Measurements from ENCODE around the gene DPH5. TPM values are rescaled to one million over a fixed set of nuclear protein-coding genes. Genes with fewer than 3 reads are reported as not detected.
A peak's percentile ranks its signal among the peaks of the same experiment; 100 is the strongest.
"Not testable (repeated sequence)": the region's sequence is repeated elsewhere in the genome, so short reads cannot be mapped to it uniquely, and the experiment has no call there.

Gene DPH5
- total RNA-seq, 2 donors from 2014 or later = 18.4 to 42.8 TPM

- ATAC-seq (replicated peaks) = no peak
- Mint-ChIP-seq H3K4me3 (no peak overlapping the region), H3K27ac (no peak overlapping the region), H3K36me3 (ENCODE audit: low read depth) (peaks cover 23% of the 10 kb centered on the region), H3K27me3 (no peaks in the 10 kb centered on the region), H3K9me3 (peaks cover 7% of the 10 kb centered on the region), H3K4me1 (peaks cover 4% of the 10 kb centered on the region)
These were observed 19.2 kb upstream of the DPH5 start for GRCh38 chr1:101044749-101045148.

DNA sequence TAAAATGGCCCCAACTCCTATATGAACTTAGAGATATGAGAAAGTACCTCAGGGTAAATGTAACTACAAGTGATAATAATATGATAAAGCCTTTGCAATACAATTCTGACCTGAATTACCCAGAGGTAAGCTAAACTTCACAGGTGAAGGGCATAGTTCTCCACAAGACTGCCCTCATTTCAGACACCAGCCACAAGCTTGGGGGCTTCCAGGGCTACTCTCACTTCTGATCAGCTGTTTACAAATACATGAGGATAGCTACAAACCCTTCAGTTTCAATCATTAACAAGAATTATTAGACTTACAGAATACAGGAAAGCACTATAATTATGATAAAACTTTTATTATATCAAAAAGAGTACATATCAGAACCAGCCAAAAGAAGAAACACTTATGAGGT lies 18.7 kb upstream of the DPH5 start:
- H3K27ac Mint-ChIP-seq = no peak overlapping the region
- no peak overlapping the region for H3K4me3 Mint-ChIP-seq
- H3K36me3 Mint-ChIP-seq (ENCODE audit: low read depth) = peaks cover 28% of the 10 kb centered on the region
- no peak for ATAC-seq (replicated peaks)
- peaks cover 4% of the 10 kb centered on the region for H3K4me1 Mint-ChIP-seq
- H3K9me3 Mint-ChIP-seq = peaks cover 7% of the 10 kb centered on the region
- H3K27me3 Mint-ChIP-seq = no peaks in the 10 kb centered on the region

- Mint-ChIP-seq H3K4me3 (no peak overlapping the region), H3K27ac (no peak overlapping the region), H3K36me3 (ENCODE audit: low read depth) (peaks cover 33% of the 10 kb centered on the region), H3K27me3 (no peaks in the 10 kb centered on the region), H3K9me3 (peaks cover 7% of the 10 kb centered on the region), H3K4me1 (peaks cover 5% of the 10 kb centered on the region)
- no peak for ATAC-seq (replicated peaks)
These were observed 18.2 kb upstream of the DPH5 start for GRCh38 chr1:101043776-101044175.

- H3K4me1 Mint-ChIP-seq = peaks cover 8% of the 10 kb centered on the region
- H3K4me3 Mint-ChIP-seq = no peak overlapping the region
- no peaks in the 10 kb centered on the region for H3K27me3 Mint-ChIP-seq
- peaks cover 49% of the 10 kb centered on the region for H3K36me3 Mint-ChIP-seq (ENCODE audit: low read depth)
- no peak overlapping the region for H3K27ac Mint-ChIP-seq
- H3K9me3 Mint-ChIP-seq = peaks cover 7% of the 10 kb centered on the region
- no peak for ATAC-seq (replicated peaks)
These were observed 15.7 kb upstream of the DPH5 start for GRCh38 chr1:101041300-101041699.

- H3K36me3 Mint-ChIP-seq (ENCODE audit: low read depth) = peaks cover 43% of the 10 kb centered on the region
- peaks cover 13% of the 10 kb centered on the region for H3K4me1 Mint-ChIP-seq
- no peak overlapping the region for H3K4me3 Mint-ChIP-seq
- H3K27me3 Mint-ChIP-seq = no peaks in the 10 kb centered on the region
- H3K9me3 Mint-ChIP-seq = peaks cover 7% of the 10 kb centered on the region
- H3K27ac Mint-ChIP-seq = no peak overlapping the region
- ATAC-seq (replicated peaks) = no peak
These were observed 15.1 kb upstream of the DPH5 start for GRCh38 chr1:101040666-101041065.

DNA sequence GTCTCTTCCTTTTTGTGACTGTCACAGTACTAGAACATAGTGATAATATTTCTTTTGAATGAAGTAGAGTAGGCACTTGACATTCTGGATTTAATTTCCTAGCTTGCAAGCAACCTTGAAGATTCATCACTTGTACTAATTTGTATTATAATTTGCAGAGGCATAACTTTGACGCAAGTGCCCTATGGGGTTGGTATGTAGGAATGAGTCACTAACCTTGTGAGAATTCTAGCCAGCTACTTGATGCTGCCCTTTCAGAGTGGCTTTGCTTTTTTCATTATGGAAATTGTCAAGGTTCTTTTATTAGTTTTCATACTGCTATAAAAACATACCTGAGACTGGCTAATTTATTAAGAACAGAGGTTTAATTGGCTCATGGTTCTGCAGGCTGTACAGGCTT lies 13.7 kb upstream of the DPH5 start:
- Mint-ChIP-seq H3K4me1 (peaks cover 13% of the 10 kb centered on the region), H3K36me3 (ENCODE audit: low read depth) (peaks cover 43% of the 10 kb centered on the region), H3K9me3 (peaks cover 7% of the 10 kb centered on the region), H3K4me3 (no peak overlapping the region), H3K27me3 (no peaks in the 10 kb centered on the region), H3K27ac (no peak overlapping the region)
- ATAC-seq (replicated peaks) = no peak

GRCh38 chr1:101037316-101037715 lies 11.7 kb upstream of the DPH5 start:
- peaks cover 7% of the 10 kb centered on the region for H3K9me3 Mint-ChIP-seq
- no peaks in the 10 kb centered on the region for H3K27me3 Mint-ChIP-seq
- H3K4me1 Mint-ChIP-seq = peaks cover 16% of the 10 kb centered on the region
- peaks cover 43% of the 10 kb centered on the region for H3K36me3 Mint-ChIP-seq (ENCODE audit: low read depth)
- H3K4me3 Mint-ChIP-seq = no peak overlapping the region
- no peak overlapping the region for H3K27ac Mint-ChIP-seq
- ATAC-seq (replicated peaks) = no peak

- H3K4me3 Mint-ChIP-seq = no peak overlapping the region
- no peak overlapping the region for H3K27ac Mint-ChIP-seq
- H3K27me3 Mint-ChIP-seq = no peaks in the 10 kb centered on the region
- peaks cover 31% of the 10 kb centered on the region for H3K36me3 Mint-ChIP-seq (ENCODE audit: low read depth)
- H3K4me1 Mint-ChIP-seq = peaks cover 20% of the 10 kb centered on the region
- no peak for ATAC-seq (replicated peaks)
- no peaks in the 10 kb centered on the region for H3K9me3 Mint-ChIP-seq
These were observed 7.4 kb upstream of the DPH5 start for GRCh38 chr1:101033017-101033416.

GRCh38 chr1:101032129-101032528 lies 6.5 kb upstream of the DPH5 start:
- not testable (repeated sequence) for H3K27me3 Mint-ChIP-seq; H3K4me3 Mint-ChIP-seq; H3K9me3 Mint-ChIP-seq; ATAC-seq (replicated peaks); H3K27ac Mint-ChIP-seq
- peaks cover 31% of the 10 kb centered on the region for H3K36me3 Mint-ChIP-seq (ENCODE audit: low read depth)
- H3K4me1 Mint-ChIP-seq = peaks cover 29% of the 10 kb centered on the region

DNA sequence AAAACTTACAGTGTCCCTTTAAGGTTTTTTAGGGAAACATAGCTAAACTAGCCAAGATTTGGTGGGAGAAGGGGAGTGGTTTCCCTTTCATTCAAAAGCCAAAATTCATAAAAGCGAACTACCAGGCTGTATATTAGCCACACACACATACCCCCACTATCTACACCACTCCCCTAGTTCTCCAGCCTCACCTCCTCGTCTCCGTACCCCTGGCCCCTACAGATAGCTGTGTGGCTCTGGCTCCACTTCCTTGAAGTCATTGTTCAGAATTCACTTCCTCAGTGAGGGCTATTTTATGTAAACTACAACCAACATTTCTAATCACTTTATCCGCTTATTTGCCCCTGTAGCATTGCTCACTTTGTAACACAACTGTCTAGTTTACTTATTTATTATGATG lies 5.3 kb upstream of the DPH5 start:
- peaks cover 31% of the 10 kb centered on the region for H3K4me1 Mint-ChIP-seq
- H3K36me3 Mint-ChIP-seq (ENCODE audit: low read depth) = peaks cover 41% of the 10 kb centered on the region

GRCh38 chr1:101029184-101029583 lies 3.6 kb upstream of the DPH5 start:
- no peak for ATAC-seq (replicated peaks)
- H3K27me3 Mint-ChIP-seq = no peaks in the 10 kb centered on the region
- H3K4me3 Mint-ChIP-seq = peak overlapping the region; percentile 92
- H3K4me1 Mint-ChIP-seq = peaks cover 30% of the 10 kb centered on the region
- H3K27ac Mint-ChIP-seq = no peak overlapping the region
- peaks cover 41% of the 10 kb centered on the region for H3K36me3 Mint-ChIP-seq (ENCODE audit: low read depth)
- H3K9me3 Mint-ChIP-seq = no peaks in the 10 kb centered on the region

More for the DNA sequence above, 5.3 kb upstream of the DPH5 start:
- Mint-ChIP-seq H3K4me3 (peak overlapping the region; percentile 34), H3K27ac (peak overlapping the region; percentile 56), H3K9me3 (no peaks in the 10 kb centered on the region), H3K27me3 (no peaks in the 10 kb centered on the region)
- ATAC-seq (replicated peaks) = no peak

- Mint-ChIP-seq H3K27me3 (no peaks in the 10 kb centered on the region), H3K36me3 (ENCODE audit: low read depth) (peaks cover 48% of the 10 kb centered on the region), H3K9me3 (no peaks in the 10 kb centered on the region), H3K4me1 (peaks cover 36% of the 10 kb centered on the region), H3K4me3 (peak overlapping the region; percentile 92), H3K27ac (no peak overlapping the region)
- no peak for ATAC-seq (replicated peaks)
These were observed 2.9 kb upstream of the DPH5 start for GRCh38 chr1:101028466-101028865.

DNA sequence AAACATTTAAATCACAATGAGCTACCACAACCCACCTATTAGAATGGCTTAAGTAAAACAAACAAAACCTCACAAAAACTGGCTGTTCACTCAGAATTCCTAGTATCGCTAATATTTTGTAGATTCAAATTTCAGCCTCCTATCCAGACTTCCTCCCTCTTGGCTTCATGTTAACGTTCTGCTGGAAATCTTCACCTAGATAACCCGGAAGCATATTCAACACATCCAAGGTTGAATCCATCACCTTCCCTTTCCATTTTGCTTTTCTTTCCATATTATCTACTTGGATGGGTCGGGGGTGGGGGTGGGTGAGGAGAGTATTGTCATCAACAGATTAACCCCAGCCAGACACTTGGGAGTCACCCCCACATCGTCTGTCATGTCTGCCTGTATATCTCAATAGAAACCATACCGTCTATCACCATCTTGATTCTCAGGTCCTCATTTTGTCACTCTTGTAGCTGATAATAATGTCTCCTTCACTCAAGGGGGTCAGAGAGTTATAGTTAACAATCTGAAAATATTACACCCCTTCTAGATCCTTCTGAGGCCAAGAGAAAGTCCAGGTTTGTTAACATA lies 1.7 kb upstream of the DPH5 start:
- peaks cover 56% of the 10 kb centered on the region for H3K36me3 Mint-ChIP-seq (ENCODE audit: low read depth)
- ATAC-seq (replicated peaks) = no peak
- H3K4me1 Mint-ChIP-seq = peaks cover 33% of the 10 kb centered on the region
- peak overlapping the region; percentile 92 for H3K4me3 Mint-ChIP-seq
- no peaks in the 10 kb centered on the region for H3K9me3 Mint-ChIP-seq
- H3K27ac Mint-ChIP-seq = peak overlapping the region; percentile 31
- H3K27me3 Mint-ChIP-seq = no peaks in the 10 kb centered on the region

GRCh38 chr1:101026430-101026788 lies 825 bp upstream of the DPH5 start:
- no peaks in the 10 kb centered on the region for H3K9me3 Mint-ChIP-seq
- no peaks in the 10 kb centered on the region for H3K27me3 Mint-ChIP-seq
- H3K27ac Mint-ChIP-seq = peak overlapping the region; percentile 91
- no peak for ATAC-seq (replicated peaks)
- peaks cover 64% of the 10 kb centered on the region for H3K36me3 Mint-ChIP-seq (ENCODE audit: low read depth)
- H3K4me1 Mint-ChIP-seq = peaks cover 33% of the 10 kb centered on the region
- peak overlapping the region; percentile 92 for H3K4me3 Mint-ChIP-seq

DNA sequence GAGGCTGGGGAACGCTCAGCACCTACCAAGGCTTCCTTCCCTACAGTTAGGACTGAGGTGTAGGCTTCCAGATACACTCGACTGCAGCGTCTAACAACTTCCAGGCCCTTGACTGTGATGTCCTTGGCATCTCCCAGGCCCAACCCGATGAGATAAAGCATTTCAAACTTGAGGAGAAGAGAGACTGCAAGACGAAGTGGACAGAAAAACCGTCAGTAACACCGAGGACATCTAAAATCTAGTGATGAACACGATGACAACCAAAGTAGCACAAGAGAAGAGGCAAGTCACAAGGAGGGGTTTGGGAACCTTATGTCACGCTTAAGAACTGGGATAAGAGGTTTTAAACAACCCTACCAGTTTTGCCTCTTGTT lies 314 bp downstream of the DPH5 start:
- Mint-ChIP-seq H3K36me3 (ENCODE audit: low read depth) (peaks cover 69% of the 10 kb centered on the region), H3K27ac (peak overlapping the region; percentile 91), H3K4me3 (peak overlapping the region; percentile 92), H3K9me3 (no peaks in the 10 kb centered on the region), H3K4me1 (peaks cover 35% of the 10 kb centered on the region), H3K27me3 (no peaks in the 10 kb centered on the region)
- peak; percentile 49 for ATAC-seq (replicated peaks)

- no peak overlapping the region for H3K27ac Mint-ChIP-seq
- ATAC-seq (replicated peaks) = no peak
- no peaks in the 10 kb centered on the region for H3K9me3 Mint-ChIP-seq
- H3K4me1 Mint-ChIP-seq = peaks cover 25% of the 10 kb centered on the region
- no peaks in the 10 kb centered on the region for H3K27me3 Mint-ChIP-seq
- no peak overlapping the region for H3K4me3 Mint-ChIP-seq
- H3K36me3 Mint-ChIP-seq (ENCODE audit: low read depth) = peaks cover 70% of the 10 kb centered on the region
These were observed 3.3 kb downstream of the DPH5 start for GRCh38 chr1:101022294-101022693.
